GM19238 (cell line): ENCODE results near the gene GINM1.

ENCODE experiments used
- DNase-seq: peaks from one replicate; pipeline ENCODE4 v3.0.0; 2011; ENCODE audit warnings: low spot score; ENCODE audit not compliant: insufficient read length

The GINM1 gene, protein sequence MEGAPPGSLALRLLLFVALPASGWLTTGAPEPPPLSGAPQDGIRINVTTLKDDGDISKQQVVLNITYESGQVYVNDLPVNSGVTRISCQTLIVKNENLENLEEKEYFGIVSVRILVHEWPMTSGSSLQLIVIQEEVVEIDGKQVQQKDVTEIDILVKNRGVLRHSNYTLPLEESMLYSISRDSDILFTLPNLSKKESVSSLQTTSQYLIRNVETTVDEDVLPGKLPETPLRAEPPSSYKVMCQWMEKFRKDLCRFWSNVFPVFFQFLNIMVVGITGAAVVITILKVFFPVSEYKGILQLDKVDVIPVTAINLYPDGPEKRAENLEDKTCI

DNA sequence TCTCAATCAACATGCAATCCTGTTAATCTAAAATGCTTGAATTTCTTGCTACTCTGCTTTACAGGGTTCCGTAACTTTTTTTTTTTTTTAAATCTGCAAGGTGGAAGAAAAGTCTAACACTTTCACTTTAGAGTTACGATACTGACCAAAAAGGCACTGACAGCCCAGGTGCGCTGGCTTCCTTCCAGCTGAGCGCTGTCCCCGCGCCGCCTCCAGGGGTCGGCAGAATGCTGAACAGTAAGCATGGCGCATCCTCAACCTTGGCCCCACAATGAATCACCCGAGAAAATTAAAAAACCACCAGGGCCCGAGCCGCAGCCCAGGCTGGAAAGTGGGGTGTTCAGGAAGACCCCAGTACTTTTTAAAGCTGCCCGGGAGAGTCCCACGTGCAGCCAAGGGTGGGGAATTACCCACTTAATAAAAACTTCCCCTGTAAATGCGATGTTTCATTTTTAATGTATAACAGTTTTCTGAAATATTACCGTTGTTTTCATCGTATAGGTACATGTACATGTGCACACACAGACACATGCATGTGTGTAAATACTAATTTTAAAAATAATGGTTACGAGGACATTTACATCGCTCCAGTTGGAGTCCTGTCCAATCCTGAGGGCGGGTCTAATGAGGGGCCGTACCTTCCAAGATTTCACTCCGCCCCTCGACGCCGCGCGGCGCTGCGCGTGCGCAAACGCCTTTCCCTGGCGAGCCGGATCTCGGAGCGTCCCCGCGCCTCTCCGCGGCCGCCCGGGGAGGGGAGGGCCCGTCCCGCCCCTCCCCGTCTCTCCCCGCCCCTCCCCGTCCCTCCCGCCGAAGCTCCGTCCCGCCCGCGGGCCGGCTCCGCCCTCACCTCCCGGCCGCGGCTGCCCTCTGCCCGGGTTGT, at the start of gene GINM1:
GINM1 (plus strand) TSS at position 849 of the 883 bp plus-strand sequence. CDS start 40 bp downstream, outside the sequence.
- DNase-seq: peak; percentile 87

DNA sequence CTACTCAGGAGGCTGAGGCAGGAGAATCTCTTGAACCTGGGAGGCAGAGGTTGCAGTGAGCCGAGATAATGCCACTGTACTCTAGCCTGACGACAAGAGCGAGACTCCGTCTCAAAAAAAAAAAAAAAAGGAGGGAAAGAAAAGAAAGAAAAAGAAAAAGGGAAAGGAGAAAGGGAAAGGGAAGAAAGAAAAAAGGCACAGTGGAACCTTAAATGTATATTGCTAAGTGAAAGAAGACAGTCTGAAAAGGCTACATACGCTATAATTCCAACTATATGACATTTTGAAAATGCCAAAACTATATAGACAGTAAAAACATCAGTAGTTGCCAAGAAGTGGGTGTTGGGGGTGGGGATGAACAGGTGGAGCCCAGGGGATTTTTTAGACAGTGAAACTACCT, 36.5 kb upstream of the GINM1 start:
- no peak for DNase-seq

DNA sequence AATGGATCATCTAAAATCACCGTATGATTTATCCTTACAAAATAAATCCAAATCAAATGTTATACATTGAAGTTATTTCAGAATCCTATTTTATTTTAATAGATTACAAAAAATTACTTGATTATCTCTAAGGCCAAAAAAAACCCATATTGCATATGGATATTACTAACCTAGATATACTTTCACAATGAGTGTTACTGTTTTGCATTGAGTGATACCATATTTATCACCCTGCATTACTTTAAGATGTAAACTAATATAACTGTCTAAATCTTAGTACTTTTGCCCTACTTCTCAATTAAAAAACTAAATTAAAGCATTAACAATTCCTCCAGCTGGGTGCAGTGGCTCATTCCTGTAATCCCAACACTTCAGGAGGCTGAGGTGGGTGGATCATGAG, 31.4 kb upstream of the GINM1 start:
- DNase-seq: no peak

DNA sequence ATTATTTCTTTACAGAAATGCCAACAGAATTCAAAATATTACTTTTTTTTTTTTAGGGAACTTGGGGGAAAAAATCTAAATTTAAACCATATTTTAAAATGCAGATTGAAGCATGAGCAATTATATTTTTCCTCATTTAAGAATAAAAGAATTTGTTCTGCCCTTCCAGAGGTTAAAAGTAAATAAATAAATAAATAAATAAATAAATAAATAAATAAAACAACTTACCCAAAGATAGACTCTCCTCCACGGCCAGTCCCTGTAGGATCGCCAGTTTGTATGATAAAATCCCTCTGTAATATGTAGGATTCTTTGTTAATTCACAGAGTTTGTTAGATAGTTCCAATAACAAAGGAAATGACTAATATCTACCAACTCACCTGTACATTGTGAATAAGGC, 25.0 kb upstream of the GINM1 start:
- no peak for DNase-seq

DNA sequence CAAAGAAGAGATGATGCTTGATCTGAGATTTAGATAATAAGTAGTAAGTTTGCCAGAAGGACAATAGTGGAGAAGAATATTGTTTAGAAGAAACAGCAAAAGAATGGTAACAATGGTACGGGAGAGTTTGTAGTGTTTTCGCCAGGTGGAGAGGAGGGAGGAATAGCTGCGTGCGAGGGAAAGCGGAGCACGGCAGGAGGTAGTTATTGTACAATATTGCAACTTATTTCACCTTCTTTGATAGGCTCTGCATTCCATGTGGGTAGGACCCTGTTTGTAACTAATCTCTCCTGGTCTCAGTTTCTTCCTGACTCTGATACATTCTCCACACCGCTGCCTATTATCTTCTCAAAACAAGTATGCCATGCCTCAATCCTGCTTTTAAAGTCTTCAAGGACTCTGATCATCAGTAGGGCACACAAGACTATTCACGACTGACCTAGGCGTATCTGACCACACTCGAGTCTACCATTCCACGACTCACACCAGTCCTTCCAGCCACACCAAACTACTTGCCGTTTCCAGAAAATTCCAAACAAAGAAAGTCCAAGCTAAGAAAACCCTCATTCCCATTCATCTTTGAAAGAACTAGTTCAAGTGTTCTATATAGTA, 21.4 kb upstream of the GINM1 start:
- no peak for DNase-seq

DNA sequence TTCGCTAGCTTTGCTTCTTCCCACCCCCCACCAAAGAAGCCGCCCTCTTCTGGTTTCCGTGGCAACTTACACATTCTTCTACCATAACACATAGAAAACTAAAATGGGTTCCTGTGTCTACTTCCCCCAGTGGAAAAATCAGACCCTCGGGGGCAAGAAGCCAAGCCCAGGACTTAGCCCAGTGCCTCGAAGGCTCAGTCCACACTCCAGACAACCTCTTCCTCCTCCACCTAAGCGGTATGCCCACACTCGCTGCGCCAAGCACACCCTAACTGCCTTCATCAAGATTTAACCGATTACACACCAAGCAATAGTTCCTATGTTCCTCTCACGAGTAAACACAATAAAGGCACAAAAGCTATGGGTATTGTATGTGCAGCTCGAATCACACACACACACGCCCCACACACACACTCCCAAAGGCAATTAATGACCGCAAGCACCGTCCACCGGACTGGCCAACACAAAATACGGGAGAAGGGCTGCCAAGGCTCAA, 20.9 kb upstream of the GINM1 start:
- no peak for DNase-seq

DNA sequence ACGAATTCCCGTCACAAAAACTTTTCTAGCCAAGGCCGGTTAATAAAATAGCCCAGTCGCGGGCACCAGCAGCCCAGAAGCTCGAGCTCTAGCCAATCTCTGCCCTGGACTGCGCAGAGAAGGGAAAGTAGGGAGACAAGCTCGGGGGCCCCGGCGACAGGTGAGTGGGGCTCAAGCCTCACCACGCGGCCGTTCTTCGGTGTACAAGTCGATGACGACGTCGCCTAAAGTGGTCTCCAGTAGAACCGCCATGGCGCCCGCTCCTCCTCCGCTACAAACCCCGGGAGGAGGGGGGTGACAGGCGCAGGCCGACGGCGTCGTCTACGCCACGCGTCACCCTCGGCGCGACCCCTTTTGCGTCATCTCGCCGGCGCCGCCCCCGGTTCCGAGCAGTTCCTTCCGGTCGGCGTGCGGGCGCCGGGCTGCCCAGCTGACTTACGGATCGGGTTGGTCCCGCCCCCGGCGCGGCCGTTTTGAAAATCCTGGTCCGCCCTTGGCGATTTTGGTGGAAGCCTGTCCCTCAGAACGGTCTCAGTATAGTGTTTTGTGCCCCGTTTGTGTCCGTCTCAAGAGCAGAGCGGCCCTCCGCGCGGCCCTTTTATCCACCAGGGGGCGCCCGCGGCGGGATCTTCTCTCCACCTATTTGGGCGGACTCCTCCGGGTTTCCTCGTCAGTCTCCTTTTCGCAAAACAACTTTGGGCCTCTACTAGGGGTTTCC, 20.3 kb upstream of the GINM1 start, which contains the start of gene PPIL4:
PPIL4 (minus strand) TSS at position 290 of the 718 bp plus-strand sequence; CDS start at position 252, 38 bp downstream.
- DNase-seq: peak; percentile 75

DNA sequence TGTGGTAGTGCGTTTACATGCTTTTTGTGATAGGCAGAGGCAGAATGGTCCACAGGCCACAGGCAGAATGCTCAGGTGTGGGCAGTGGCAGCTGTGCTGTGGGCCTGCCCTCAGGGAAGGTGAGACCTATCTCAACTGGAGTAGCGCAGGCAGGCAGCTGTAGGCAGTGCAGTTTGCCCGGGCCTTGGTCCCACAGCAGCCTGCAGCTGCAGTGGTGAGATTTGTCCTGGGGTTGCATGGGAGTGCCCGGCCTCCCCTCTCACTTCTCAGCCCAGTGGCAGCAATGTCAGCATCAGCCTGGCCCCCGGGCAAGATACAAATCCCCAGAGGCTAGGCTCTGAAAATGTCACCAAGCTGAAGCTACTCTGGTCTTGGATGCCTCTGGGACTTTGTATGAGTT, 14.3 kb upstream of the GINM1 start:
- DNase-seq: no peak

DNA sequence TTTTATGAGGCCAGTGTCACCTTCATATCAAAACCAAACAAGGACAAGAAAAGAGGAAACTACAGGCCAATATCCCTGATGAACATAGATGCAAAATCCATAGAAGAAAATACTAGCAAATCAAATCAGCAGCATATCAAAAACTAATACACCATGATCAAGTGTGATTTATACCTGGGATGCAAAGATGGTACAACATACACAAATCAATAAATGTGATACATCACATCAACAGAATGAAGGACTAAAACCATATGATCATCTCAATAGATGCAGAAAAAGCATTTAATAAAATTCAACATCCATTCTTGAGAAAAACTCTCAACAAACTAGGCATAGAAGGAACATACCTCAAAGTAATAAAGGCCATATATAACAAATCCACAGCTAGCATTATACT, 8.1 kb upstream of the GINM1 start:
- DNase-seq: no peak

DNA sequence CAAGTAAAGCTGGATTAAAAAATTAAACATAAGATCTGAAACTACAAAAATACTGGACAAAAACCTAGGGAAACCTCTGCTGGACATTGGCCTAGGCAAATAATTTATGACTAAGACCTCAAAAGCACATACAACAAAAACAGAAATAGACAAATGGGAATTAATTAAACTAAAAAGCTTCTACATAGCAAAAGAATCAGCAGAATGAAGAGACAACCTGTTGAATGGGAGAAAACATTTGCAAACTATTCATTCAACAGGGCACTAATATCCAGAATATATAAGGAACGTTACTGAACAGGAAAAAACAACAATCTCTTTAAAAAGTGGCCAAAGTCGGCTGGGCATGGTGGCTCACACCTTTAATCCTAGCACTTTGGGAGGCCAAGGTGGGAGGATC, 6.8 kb upstream of the GINM1 start:
- no peak for DNase-seq

DNA sequence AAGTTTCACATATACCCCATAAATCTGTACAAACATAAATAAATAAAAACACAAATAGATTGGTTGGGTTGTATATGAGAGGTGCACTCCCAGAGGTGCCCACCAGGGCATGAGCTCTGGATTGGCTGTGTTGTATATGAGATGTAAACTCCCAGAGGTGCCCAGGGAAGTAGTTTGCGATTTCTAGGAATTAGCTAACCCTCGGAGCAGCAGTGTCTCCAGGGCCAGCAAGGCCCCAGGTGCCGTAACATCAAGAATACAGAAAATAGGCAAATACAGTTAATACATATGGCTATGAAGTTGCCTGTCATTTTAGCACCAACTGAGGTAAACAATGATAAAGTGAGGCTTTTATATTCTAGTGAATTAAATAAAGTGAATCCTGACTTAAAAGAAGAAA, 5.4 kb upstream of the GINM1 start:
- DNase-seq: no peak

DNA sequence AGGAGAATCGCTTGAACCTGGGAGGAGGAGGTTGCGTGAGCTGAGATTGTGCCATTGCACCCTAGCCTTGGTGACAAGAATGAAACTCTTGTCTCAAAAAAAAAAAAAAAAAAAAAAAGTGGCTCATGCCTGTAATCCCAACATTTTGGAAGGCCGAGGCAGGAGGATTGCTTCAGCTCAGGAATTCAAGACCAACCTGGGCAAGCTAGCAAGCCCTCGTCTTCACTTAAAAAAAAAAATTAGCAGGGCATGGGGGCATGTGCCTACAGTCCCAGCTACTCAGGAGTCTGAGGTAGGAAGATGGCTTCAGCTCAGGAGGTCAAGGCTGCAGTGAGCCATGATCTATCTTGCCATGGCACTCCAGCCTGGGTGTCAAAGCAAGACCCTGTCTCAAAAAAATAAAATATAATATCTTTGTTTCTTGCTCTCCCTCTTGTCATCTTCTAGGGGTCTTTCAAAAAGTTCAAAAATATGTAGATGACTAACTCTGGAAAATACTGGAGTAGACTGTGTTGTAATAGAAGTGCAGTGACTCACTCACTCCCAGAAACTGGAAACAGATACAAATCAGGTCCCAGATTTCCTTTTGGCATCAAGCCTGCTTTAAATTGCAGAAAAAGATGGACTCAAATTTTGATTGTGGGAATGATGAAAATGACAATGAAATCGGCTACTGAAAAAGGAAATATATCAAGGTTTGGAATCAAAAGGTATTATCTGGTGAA, 2.8 kb upstream of the GINM1 start:
- DNase-seq: no peak

DNA sequence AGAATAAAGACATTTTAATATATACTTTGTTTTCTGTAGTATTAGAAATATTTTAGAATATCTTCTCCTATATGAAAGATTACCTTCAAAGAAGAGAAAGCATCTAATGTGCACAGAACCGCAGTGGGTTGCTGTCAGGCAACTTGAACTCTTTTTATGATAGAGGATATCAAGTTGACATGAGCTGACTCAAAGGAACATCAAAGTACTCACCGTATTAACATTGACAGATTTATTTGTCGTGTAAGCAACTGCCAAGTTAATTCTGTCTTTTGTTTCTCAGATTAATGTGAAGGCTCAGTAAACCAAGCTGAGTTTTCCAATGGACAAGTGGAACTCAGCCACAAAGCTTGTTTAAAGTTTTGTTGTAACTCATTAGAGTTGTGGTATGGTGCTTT, 2.2 kb upstream of the GINM1 start:
- no peak for DNase-seq

DNA sequence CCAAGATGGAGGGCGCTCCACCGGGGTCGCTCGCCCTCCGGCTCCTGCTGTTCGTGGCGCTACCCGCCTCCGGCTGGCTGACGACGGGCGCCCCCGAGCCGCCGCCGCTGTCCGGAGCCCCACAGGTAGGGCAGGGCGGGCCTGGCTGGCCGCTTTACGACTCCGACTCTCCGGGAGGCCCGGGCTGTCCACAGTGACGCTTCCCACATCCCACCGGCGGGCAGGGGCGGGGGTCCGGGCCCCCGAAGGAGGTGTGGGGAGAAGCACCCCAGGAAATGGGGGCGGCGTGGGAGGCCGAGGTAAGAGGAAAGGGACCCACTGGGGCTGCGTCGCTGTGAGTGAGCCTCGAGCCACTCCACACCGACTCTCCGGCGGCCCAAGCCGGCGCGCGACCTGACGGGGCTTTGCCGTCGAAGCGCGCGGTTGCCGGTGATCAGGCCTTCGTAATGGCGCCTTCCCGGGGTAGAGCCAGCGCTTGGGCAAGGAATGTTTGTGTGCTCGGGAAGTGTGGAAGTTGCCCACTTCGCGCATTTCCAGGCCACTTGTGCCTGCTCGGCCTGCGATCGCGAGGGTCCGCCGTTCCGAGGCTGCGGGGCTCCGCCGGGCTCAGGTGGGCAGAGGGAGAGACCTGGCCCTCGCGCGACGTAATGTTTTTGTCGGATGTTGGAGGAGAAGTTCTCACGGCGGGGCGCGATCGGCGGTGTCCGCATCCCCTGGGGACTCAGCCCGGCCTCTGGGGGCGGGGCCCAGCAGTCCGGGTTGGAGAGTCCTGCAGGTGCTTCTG, 427 bp downstream of the GINM1 start:
- peak; percentile 37 for DNase-seq

DNA sequence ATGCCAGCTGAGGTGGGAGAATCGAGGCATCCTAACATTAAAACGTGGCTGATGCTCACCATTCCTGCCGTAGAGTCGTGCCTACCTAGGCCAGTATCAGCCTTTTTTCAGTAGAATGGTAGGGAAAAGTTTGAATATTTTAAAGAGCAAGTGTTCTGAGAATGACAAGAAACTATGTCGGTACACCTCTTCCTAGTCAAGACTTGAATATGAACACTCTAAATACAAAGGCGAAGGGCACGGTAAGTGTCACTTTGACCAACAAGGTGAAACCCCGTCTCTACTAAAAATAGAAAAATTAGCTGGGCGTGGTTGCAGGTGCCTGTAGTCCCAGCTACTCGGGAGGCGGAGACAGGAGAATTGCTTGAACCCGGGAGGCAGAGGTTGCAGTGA, 1.0 kb downstream of the GINM1 start:
- no peak for DNase-seq

DNA sequence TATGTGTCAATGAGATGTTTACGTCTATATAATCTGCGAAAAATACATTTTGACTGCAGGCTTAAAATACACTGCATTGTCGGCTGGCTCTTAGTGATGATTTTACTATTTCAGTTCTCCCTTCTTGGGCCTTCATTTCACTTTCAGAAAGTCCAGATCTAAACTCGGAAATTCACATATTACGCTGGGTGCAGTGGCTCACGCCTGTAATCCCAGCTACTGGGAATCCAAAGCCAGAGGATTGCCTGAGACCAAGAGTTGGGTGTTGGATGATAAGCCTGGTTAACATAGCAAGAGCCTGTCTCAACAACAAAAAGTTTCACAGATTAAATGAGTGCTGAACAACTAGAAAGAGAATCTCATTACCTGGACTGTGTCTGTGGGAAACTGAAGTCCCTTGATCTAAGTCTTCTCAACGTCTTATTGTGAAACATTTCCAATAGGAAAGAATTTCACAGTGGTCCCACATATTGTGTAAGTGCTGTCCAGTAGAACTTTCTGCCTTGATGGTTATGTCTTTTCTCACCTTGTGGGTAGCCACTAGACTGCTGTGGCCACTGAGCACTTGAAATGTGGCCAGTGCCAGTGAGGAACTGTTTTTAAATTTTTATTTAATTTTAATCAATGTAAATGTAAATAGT, 1.9 kb downstream of the GINM1 start:
- DNase-seq: no peak

DNA sequence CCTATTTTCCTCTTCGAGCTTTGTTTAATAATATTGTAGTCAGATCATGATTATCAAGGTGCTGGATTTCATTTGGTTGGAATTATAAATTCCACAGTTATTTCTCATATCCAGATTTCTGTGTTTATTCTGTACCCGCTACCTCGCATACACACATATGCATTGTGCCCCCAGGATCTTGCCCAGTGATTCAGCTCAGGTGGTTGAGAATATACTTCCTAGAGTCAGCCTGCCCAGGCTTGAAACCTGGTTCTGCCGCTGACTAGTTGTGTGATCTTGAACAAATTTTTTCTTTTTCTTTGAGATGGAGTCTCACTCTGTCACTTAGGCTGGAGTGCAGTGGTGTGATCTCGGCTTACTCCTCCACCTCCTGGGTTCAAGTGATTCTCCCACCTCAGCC, 14.7 kb downstream of the GINM1 start:
- no peak for DNase-seq

DNA sequence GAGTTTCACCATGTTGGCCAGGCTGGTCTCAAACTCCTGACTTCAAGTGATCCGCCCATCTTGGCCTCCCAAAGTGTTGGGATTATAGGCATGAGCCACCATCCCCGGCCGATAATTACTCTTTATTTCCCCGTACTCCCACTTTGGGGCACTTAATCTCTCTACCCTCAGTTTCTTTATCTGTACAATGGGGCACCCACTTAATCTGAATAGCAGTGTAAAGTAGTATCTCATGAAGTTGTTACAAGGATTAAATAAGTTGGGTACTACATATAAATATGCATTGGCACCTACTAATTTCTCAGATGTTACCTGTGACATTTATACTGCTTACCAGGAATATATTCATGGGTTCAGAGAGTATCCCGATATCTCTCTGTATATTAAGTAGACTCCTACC, 15.2 kb downstream of the GINM1 start:
- DNase-seq: no peak

DNA sequence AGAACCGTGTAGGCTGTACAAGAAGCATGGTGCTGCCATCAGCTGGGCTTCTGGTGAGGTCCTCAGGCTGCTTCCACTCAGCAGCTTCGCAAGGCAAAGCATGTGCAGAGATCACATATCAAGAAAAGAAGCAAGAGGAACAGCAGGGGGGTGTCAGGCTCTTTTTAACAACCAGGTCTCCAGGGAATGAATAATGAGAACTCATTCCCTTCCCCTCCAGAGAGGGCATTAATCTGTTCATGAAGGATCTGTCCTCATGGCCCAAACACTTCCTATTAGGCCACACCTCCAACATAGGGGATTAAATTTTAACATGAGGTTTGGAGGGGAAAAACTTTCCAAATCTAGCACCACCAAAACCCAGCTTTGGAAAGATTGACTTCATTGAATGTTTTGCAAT, 20.0 kb downstream of the GINM1 start:
- no peak for DNase-seq
